Neural progenitor cell (in vitro differentiated cells): ENCODE measurements around the gene ROBO2. TPM values are rescaled to one million over a fixed set of nuclear protein-coding genes. Genes with fewer than 3 reads are reported as not detected.

Source experiments
- DNase-seq: peaks from one replicate; pipeline ENCODE4 v3.0.0-alpha.2; 2016; ENCODE audit warnings: low spot score
- H2AFZ ChIP-seq: fragments of 200-600 bp; sonication (generic); replicated peaks from 2 replicates; pipeline ENCODE4 v1.6.1; 2016; ENCODE audit warnings: antibody characterized with exemption
- H3F3A ChIP-seq: fragments of 200-600 bp; sonication (generic); 2 replicates; pipeline ENCODE4 v1.6.1; 2016; ENCODE audit warnings: antibody characterized with exemption, low read depth
- H3K27ac ChIP-seq: fragments of 200-600 bp; sonication (generic); 2 replicates; pipeline ENCODE4 v1.5.1; 2016; ENCODE audit warnings: mild to moderate bottlenecking
- H3K27me3 ChIP-seq: fragments of 200-600 bp; sonication (generic); 2 replicates; pipeline ENCODE4 v1.6.1; 2016; ENCODE audit warnings: mild to moderate bottlenecking, moderate library complexity
- H3K36me3 ChIP-seq: fragments of 200-600 bp; sonication (generic); 2 replicates; pipeline ENCODE4 v1.5.1; 2016
- H3K4me1 ChIP-seq: fragments of 200-600 bp; sonication (generic); 2 replicates; pipeline ENCODE4 v1.6.1; 2016; ENCODE audit warnings: mixed run types
- H3K4me2 ChIP-seq: fragments of 200-600 bp; sonication (generic); 2 replicates; pipeline ENCODE4 v1.6.1; 2016
- H3K4me3 ChIP-seq: fragments of 200-600 bp; sonication (generic); 2 replicates; pipeline ENCODE4 v1.5.1; 2016
- H3K79me2 ChIP-seq: fragments of 200-600 bp; sonication (generic); 2 replicates; pipeline ENCODE4 v1.6.1; 2016; ENCODE audit warnings: low read depth
- H3K9ac ChIP-seq: fragments of 200-600 bp; sonication (generic); 2 replicates; pipeline ENCODE4 v1.6.1; 2016
- H3K9me3 ChIP-seq: fragments of 200-600 bp; sonication (generic); 2 replicates; pipeline ENCODE4 v1.5.1; 2016; ENCODE audit warnings: low read depth
- H4K20me1 ChIP-seq: fragments of 200-600 bp; sonication (generic); 2 replicates; pipeline ENCODE4 v1.6.1; 2016; ENCODE audit warnings: low read depth
- H3K27ac Mint-ChIP-seq: 3 replicates; pipeline ENCODE4 v1.8.0; 2021; ENCODE audit warnings: mixed read lengths
- H3K27me3 Mint-ChIP-seq: 2 replicates; pipeline ENCODE4 v1.8.0; 2022; ENCODE audit warnings: low read depth, mild to moderate bottlenecking, inconsistent platforms, moderate library complexity, mixed read lengths; ENCODE audit not compliant: insufficient read depth
- H3K36me3 Mint-ChIP-seq: 3 replicates; pipeline ENCODE4 v1.8.0; 2021; ENCODE audit warnings: mixed read lengths
- H3K4me1 Mint-ChIP-seq: 3 replicates; pipeline ENCODE4 v1.8.0; 2021; ENCODE audit warnings: mixed read lengths
- H3K4me3 Mint-ChIP-seq: 3 replicates; pipeline ENCODE4 v1.8.0; 2021; ENCODE audit warnings: mild to moderate bottlenecking, moderate library complexity, mixed read lengths
- H3K9me3 Mint-ChIP-seq: 3 replicates; pipeline ENCODE4 v1.8.0; 2020; ENCODE audit warnings: mixed read lengths
- CTCF ChIP-seq: fragments of 200-600 bp; sonication (generic); IDR thresholded peaks from 2 replicates; pipeline ENCODE4 v1.5.1; 2017; ENCODE audit warnings: antibody characterized with exemption, mild to moderate bottlenecking
- EZH2 ChIP-seq: fragments of 200-600 bp; sonication (generic); IDR thresholded peaks from 2 replicates; pipeline ENCODE4 v1.6.1; 2017; ENCODE audit warnings: antibody characterized with exemption, mild to moderate bottlenecking, moderate library complexity
- EZH2phosphoT487 ChIP-seq: fragments of 200-600 bp; sonication (generic); IDR thresholded peaks from 2 replicates; pipeline ENCODE4 v1.6.1; 2017; ENCODE audit warnings: antibody characterized with exemption
- total RNA-seq: library from RNA; depleted of rRNA; stranded (reverse); fragments of >200 nt; gene quantifications from 2 replicates; pipeline ENCODE4 v1.2.3, GENCODE V29; 2015; ENCODE audit warnings: low replicate concordance

ROBO2 gene
- total RNA-seq, 1 donor from 2014 or later: 15.0 TPM

- Mint-ChIP-seq H3K4me3 (peak overlapping the region; percentile 76), H3K27me3 (no peaks in the 10 kb centered on the region), H3K36me3 (peaks cover 9% of the 10 kb centered on the region), H3K27ac (peak overlapping the region; percentile 95), H3K9me3 (peaks cover 4% of the 10 kb centered on the region), H3K4me1 (peaks cover 62% of the 10 kb centered on the region)
- H4K20me1 ChIP-seq: no peaks in the 10 kb centered on the region
- H3K79me2 ChIP-seq: no peaks in the 10 kb centered on the region
- DNase-seq: no peak
- H3K9me3 ChIP-seq: no peaks in the 10 kb centered on the region
- H3K36me3 ChIP-seq: no peaks in the 10 kb centered on the region
- no peak overlapping the region for H3K9ac ChIP-seq
- peak overlapping the region; percentile 53 for H3K4me2 ChIP-seq
- H3F3A ChIP-seq: peaks cover 9% of the 10 kb centered on the region
- peak overlapping the region; percentile 50 for H3K27ac ChIP-seq
- H3K4me3 ChIP-seq: no peak overlapping the region
- TF ChIP-seq EZH2: no peak
- TF ChIP-seq EZH2phosphoT487: no peak
- TF ChIP-seq CTCF: no peak
- H3K27me3 ChIP-seq: no peaks in the 10 kb centered on the region
- no peak overlapping the region for H2AFZ ChIP-seq
- H3K4me1 ChIP-seq: peaks cover 47% of the 10 kb centered on the region
Measured at GRCh38 chr3:77051591-77051990, 11.7 kb downstream of the ROBO2 start.

GRCh38 chr3:77052051-77052501 is 12.2 kb downstream of the ROBO2 start:
- peak overlapping the region; percentile 50 for H3K27ac ChIP-seq
- peak overlapping the region; percentile 95 for H3K27ac Mint-ChIP-seq

GRCh38 chr3:77052733-77053670 is 13.1 kb downstream of the ROBO2 start:
- H3K27ac Mint-ChIP-seq: peak overlapping the region; percentile 97
- Histone ChIP-seq H3K4me2 (peak overlapping the region; percentile 53), H3K9ac (no peak overlapping the region)

More at GRCh38 chr3:77052051-77052501, 12.2 kb downstream of the ROBO2 start:
- no peaks in the 10 kb centered on the region for H3K9me3 Mint-ChIP-seq
- peak overlapping the region; percentile 53 for H3K4me2 ChIP-seq
- no peak overlapping the region for H3K9ac ChIP-seq
- H4K20me1 ChIP-seq: no peaks in the 10 kb centered on the region
- no peaks in the 10 kb centered on the region for H3K9me3 ChIP-seq
- H3K27me3 Mint-ChIP-seq: no peaks in the 10 kb centered on the region
- H3K36me3 Mint-ChIP-seq: peaks cover 6% of the 10 kb centered on the region
- H3K4me3 Mint-ChIP-seq: peak overlapping the region; percentile 76
- H3K4me3 ChIP-seq: no peak overlapping the region
- no peak overlapping the region for H2AFZ ChIP-seq
- H3F3A ChIP-seq: peaks cover 9% of the 10 kb centered on the region
- no peaks in the 10 kb centered on the region for H3K27me3 ChIP-seq
- DNase-seq: peak; percentile 20
- H3K4me1 ChIP-seq: peaks cover 47% of the 10 kb centered on the region
- H3K4me1 Mint-ChIP-seq: peaks cover 62% of the 10 kb centered on the region
- no peaks in the 10 kb centered on the region for H3K36me3 ChIP-seq
- H3K79me2 ChIP-seq: no peaks in the 10 kb centered on the region
- TF ChIP-seq EZH2phosphoT487 (no peak), CTCF (no peak), EZH2 (no peak)

More at GRCh38 chr3:77052733-77053670, 13.1 kb downstream of the ROBO2 start:
- H3F3A ChIP-seq: peaks cover 9% of the 10 kb centered on the region
- no peaks in the 10 kb centered on the region for H3K9me3 ChIP-seq
- H3K9me3 Mint-ChIP-seq: no peaks in the 10 kb centered on the region
- no peak overlapping the region for H3K27ac ChIP-seq
- no peak overlapping the region for H2AFZ ChIP-seq
- peaks cover 47% of the 10 kb centered on the region for H3K4me1 ChIP-seq
- no peak overlapping the region for H3K4me3 ChIP-seq
- H3K36me3 Mint-ChIP-seq: peaks cover 6% of the 10 kb centered on the region
- no peaks in the 10 kb centered on the region for H3K79me2 ChIP-seq
- peaks cover 62% of the 10 kb centered on the region for H3K4me1 Mint-ChIP-seq
- no peaks in the 10 kb centered on the region for H3K27me3 Mint-ChIP-seq
- H3K27me3 ChIP-seq: no peaks in the 10 kb centered on the region
- no peaks in the 10 kb centered on the region for H4K20me1 ChIP-seq
- no peaks in the 10 kb centered on the region for H3K36me3 ChIP-seq
- H3K4me3 Mint-ChIP-seq: peak overlapping the region; percentile 48
- no peak for DNase-seq
- TF ChIP-seq EZH2phosphoT487 (no peak), EZH2 (no peak), CTCF (no peak)
